Hippocampal formation (tissue), 2 donors: ENCODE data around the gene SKI.
A peak's percentile ranks its signal among the peaks of the same experiment; 100 is the strongest.
"Not testable (repeated sequence)": the region's sequence is repeated elsewhere in the genome, so short reads cannot be mapped to it uniquely, and the experiment has no call there.

Source experiments
- DNase-seq, 2 donors: peaks; one replicate each; lab custom pipeline; 2025; lab: John Stamatoyannopoulos, UW

The SKI gene

DNA sequence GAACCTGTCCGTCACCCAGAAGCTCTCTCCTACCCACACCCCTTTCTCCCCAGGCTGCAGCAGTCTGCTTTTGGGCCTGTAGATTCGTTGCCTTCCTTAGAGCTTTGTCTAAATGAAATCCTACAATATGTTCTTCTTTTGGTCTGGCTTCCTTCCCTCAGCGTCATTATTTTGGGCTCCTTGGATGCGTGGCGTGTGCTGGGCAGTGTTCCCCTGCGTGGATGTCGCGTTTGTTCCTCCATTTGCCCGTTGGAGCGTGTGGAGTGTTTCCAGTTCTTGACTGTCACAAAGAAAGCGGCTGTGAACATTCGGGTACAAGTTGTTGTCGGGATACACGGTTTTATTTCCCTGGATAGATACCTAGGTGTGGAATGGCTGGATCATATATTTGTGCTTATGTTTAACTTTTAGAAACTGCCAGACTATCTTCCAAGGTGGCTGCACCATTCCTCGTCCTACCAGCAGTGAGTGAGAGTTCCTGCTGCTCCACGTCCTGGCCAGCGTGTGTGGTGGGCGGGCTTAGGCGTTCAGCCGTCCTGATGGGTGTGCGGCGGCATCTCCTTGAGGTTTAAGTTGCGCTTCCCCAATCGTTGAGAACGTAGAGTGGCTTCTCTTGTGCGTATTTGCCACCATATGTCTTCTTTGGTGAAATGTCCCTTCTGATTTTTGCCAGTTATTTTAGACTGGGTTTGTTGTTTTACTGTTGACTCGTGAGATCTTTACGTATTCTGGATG lies 31.7 kb downstream of the SKI start:
- peak; percentile 30 to 64 for DNase-seq

DNA sequence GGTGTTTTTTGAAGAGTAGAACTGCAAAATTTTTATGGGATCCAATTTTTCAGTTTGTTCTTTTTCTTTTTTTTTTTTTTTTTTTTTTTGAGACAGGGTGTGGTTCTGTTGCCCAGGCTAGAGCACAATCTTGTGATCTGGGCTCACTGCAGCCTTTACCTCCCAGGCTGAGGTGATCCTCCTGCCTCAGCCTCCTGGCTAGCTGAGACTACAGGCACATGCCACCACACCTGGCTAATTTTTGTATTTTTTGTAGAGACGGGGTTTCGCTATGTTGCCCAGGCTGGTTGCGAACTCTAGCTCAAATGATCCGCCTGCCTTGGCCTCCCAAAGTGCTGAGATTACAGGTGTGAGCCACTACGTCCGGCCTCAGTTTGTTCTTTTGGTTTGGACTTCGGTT lies 32.4 kb downstream of the SKI start:
- DNase-seq: not testable (repeated sequence)

DNA sequence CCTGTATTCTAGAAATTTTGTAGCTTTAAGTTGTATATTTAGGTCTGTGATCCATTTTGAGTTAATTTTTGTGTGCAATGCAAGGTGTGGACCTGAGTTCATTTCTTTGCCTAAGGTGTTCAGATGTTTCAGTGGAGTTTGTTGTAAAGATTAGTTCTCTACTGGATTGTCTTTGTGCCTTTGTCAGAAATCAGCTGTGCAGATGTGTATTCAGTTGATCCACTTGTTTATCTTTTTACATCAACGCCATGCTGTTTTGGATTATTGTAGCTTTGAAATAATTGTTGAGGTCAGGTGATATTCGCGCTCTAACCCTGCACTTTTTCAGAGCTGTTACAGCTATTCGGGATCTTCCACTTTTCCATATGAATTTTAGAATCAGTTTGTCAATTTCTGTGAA lies 32.8 kb downstream of the SKI start:
- no peak for DNase-seq

DNA sequence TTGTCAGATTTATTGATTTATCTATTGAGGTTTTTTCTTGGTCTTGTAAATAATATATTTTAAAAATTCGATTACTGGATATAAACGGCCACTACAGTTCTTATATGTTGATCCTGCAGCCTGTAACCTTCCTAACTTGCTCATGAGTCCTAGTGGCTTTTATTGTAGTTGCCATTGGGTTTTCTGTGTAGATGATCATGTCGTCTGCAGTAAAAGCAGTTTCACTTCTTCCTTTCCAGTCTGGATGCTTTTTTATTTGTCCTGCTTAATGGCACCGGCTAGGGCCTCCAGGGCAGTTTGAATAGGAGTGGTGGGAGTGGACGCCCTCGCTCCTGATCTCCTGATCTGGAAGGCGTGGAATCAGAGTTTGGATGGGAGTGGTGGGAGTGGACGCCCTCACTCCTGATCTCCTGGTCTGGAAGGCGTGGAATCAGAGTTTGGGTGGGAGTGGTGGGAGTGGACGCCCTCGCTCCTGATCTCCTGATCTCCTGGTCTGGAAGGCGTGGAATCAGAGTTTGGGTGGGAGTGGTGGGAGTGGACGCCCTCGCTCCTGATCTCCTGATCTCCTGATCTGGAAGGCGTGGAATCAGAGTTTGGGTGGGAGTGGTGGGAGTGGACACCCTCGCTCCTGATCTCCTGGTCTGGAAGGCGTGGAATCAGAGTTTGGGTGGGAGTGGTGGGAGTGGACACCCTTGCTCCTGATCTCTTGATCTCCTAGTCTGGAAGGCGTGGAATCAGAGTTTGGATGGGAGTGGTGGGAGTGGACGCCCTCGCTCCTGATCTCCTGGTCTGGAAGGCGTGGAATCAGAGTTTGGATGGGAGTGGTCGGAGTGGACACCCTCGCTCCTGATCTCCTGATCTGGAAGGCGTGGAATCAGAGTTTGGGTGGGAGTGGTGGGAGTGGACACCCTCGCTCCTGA lies 33.6 kb downstream of the SKI start:
- not testable (repeated sequence) for DNase-seq

DNA sequence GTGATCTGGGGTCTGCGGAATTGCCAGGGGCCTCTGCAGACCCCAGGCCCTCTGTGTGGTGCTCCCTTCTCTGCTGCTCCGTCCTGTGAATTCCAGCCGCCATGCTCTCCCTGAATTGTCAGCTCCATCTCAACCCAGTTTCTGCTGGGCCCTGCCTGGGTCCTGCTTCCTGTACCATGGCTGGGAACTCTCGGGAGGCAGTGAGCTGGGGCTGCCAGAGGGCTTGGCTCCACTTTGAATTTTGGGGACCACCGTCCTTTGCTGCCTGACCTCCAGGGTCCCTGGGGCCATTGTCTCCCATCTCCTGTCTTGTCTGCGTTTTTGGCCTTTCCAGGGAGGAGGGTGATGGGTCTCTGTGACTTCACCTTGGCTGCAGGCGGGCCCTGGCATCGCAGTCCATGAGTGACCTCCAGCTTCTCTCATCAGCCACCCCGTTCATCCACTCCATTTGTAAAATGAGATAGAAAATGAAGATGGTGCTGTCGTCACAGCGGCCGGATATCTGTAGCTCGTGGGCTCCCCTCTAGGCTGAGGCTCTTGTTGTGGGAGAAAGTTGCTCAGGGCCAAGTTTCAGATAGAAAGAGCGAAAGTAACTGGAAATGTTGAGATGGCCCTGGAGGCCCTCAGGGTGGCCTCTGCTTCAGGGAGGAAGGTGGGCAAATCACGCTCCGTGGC lies 38.3 kb downstream of the SKI start:
- DNase-seq: no peak

DNA sequence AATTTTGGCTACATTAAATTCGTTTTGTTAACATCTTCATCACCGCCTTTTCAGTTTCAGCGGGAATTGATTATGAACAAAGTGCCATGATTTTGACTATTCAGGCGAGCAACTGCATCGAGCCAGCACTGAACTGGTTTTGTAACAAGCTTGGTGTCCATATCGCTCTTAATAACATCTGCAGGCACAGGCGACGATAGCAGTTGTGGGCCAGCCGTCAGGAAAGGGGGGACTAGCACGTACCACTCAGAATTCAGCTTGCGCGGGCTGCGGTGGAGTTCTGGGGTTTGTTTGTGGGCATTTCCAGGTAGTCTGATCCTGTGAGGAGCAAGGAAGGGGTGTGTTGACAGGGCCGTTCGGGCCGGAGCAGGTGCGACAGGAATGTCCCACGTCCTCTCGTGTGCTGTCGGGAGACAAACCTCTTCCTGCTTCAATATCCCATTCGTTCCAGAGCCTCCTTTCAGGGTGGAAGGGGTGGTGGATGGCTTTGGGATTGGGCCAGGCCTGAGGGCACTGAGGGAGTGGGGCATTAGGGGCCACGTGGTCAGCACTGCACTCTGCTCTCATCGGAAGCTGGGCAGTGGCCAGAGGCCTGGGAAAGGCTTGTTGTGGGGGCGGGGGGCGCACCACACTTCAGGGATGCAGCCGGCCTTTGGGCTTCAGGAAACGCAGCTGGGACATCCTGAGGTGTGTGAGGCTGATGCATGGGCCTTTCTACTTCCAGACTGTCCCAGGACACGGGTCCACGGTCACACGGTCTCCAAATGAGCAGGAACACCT lies 39.1 kb downstream of the SKI start:
- peak in 1 of 2 donors; percentile 38 for DNase-seq

DNA sequence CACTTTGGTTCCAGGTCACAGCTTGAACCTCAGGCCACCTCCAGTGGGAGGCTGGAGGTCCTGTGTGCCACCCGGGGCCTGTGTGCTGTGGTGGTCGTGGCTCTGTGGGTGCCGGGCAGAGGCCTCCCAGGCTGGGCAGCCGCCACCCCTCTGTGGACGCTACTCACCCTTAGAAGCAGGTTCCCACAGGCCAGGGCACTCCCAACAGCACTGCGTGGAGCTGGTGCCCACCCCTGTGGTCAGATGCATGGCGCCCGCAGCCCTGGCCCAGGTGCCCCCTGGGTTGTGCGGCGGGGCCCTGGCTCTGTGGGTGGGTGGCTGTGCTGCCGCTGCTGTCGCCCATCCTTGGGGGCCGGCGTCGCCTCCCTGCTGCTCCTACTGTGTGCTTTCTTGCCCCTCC lies 39.7 kb downstream of the SKI start:
- no peak for DNase-seq

DNA sequence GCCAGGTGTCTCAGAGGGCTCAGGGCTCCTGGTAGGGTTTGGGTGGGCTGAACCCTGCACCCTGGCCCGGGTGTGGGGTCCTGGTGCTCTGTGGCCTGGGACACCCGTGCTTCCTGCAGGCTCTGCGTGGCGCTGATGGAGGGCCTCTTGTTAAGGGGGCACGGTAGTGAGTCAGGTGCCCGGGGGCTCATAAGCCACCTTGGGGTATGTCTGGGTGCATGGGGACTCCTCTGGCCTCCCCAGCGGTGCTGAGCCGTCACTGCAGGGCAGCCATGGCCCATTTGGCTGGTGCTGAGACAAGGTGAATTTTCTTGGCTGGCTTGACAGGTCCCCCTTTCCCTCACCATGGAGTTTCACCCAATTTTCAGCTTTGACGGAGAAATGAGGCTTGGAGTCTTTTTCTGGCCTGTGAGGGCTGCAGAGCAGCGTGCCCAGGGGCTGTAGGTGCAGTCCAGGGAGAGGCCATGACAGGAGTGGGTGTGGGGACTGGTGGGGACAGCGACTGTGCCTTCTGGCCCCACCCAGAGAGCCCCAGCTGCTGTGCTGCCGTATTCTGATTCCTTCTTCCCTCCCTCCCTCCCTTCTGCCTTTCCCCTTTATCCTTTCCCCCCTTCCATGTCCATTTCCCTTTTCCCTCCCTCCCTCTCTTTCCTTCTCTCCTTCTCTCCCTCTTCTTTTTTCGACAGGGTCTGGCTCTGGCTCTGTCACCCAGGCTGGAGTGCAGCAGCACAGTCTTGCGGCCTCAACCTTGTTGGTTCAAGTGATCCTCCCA lies 40.4 kb downstream of the SKI start:
- DNase-seq: no peak

DNA sequence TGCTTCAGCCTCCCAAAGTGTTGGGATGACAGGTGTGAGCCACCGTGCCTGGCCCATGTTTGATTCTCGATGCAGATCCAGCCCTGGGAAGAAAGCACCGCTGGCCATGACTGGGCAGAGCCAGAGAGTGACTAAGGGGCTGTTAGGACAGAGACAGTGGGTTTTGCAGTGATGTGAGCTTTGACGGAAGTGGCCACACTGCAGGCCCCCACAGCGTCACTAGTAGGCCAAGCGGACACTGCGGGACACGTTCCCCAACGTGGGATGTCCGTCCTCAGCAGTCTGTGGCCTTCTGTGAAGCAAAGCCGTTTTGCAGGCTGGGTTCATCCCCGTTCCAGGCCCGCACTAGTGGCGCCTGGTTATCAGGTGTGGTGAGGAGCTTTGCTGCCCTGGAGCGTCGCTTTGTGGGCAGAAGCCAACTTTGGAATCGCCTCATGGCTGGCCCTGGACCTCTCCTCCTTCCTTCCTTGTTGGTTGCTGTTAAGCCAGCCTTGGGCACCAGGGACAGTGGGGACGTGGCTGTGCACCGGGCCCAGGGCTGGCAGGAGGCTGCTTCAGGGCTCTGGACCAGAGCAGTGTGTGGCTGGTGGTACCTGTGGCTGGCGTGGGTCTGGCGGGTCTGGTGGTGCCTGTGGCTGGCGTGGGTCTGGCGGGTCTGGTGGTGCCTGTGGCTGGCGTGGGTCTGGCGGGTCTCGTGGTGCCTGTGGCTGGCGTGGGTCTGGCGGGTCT lies 41.2 kb downstream of the SKI start:
- DNase-seq: no peak

DNA sequence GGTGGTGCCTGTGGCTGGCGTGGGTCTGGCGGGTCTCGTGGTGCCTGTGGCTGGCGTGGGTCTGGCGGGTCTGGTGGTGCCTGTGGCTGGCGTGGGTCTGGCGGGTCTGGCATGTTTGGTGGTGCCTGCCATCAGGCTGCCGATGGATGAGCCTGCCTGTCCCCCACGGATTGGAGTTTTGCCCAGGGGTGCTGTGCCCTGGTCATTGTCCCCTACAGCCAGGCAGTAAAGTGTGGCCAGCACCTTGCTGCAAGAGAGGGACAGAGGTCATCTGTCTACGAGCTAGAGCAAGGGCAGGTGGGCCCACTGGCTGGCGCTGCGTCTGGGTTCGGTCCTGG lies 41.8 kb downstream of the SKI start:
- DNase-seq: no peak

DNA sequence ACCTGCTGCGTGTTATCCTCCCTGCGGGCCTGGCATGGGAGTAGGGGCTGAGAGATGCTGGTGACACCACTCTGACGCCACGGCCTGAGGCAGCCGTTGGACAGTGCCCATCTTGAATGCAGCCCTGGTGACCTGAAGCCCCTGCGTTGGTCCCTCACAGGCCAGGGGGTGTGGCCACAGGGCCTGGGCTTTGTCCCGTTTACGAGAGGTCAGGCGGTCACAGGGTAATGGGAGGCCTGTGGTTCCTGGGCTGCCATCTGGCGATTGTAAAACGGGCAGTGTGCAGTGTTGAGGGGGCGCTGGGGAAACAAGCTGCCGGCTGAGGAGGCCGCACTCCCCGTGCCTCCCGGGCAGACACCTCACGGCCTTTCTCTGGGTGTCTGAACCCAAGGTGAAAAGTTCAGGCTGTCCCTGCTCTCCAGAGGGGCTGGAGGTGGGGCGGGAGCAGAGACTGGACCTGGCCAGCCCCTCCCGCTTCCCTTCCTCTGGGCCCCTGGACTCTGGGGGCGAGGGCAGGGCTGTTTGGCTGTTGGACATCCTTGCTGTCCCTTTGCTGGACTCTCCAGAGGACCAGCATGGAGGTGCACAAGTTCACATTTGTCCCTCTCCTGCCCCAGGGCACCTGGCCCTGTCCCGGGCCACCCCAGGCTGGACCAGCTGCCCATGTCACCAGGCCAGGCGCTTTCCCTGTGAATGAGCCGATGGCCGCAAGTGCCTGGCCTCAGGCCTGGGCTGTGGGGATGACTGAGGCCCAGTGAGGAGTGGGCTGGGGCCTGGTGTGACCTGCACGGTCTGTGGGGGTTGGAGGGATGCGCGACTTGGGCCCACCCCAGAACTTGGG lies 42.4 kb downstream of the SKI start:
- no peak for DNase-seq

DNA sequence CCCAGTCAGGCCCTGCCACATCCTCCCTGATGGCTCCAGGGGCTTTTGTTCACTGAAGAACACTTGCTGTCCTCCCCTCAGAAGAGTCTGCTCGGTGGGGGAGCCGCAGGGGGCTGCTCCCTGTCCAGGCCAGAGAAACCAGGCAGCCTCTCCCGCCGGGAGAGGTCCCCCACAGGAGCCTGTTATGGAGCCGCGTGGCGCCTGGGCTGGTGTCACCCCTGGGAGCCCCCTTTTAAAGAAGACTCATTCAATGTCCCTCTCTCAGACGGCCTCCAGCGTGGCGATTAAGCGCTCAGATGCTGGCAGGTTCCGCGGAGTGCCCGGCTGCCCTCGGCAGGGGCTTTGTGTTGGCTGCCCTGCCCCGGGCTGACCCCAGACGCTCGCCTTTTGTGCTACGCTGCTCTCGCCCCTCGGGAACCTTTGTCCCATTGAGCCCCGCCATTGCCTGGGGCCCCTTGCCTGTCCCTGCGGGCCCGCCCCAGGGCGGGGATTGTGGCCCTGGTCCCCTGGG lies 43.1 kb downstream of the SKI start:
- DNase-seq: no peak

DNA sequence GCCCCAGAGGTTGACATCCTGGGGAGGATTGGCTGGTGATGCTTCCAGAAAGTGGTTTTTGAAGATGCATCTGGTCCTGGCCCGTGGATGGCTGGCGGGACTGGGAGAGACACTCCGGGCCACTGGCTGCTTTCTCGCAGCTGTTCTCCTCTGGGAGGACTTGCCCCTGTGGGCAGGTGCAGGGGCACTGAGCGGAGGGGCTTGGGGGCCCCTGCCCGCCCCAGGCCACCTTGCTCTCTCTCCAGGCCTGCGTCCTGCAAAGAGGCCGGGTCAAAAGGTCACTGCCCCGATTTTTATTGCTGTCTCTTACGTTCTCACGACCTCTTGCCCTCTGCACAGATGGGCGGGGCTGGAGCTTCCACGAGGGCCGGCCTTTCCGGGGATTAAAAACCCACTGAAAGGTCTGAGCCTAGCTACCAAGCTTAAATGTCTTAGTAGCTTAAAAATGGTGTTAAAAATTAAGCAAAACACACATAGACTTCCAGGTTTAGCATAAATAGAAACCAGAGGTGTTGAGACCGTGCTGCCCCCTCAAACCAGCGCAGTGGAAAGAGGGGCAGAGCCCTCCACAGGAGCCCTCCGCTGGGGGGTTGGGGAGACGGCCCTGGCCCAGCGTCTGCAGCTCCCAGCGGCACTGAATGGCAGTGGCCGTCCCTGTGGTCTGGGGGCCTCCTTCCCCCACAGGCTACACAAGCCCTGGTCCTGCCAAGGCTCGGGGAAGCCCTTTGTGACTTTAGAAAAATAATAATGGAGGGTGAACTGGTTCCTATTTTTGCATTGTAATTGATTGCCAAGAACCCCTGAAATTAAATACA lies 43.9 kb downstream of the SKI start:
- no peak for DNase-seq

DNA sequence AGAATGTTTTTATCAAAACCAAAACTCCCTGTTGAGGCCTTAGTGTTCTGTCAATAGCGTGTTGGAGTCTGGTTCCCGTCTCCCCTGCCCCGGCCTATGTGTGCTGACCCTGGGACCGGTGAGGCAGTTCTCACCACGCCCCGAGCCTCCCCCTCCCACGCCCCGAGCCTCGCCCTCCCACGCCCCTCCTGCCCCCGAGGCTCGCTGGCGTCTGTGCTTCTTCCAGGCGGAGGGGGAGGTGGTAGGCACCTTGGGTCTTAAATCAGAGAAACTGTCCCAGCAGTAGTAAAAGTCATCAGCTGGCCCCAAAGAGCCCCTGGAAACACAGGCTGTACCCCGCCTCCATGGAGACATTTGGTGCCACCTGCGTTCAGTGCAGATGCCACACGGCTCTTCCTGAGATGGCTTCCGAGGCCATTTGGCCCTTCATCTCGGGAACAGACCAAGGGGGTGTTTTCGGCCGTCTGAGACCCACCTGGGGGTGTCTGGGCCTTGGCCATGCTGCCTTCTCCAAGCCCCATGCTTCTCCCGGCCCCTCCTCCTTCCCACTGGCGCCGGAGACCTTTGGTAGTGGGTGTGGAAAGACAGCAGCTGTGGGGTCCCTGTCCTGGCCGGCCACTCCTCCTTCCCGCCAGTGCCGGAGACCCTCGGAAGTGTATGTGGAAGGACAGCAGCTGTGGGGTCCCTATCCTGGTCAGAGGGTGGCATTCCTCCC lies 44.7 kb downstream of the SKI start:
- no peak for DNase-seq

DNA sequence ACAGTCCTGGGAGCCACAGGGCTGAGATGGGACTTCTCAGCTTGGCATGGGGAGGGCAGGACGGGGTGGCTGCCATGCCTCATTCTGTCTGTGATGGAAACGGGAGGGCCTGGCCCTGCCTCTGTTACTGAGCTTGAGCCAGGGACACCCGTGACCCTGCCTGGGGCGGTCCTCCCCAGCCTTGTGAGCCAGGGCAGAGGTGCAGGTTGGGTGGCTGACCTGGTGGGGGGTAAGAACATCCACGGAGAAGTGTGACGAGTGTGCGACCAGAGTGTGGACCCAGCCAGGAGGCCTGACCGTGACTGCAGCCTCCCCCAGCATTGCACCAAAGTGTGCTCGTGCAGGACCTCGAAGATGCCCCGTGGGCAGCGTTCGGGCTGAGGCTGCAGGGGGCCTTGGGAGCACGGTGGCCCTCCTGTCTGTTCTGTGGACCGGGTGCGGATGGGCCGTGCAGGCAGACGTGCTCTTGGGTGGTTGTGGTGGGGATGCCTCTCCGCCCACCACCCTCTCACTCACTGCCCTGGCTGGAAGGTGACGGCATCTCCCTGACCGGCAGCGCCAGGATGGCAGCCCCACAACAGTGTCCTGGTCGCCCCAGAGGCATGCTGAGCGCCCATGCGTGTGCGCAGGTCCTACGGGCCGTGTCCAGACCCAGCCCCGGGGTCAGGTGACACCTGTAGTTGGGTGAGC lies 45.4 kb downstream of the SKI start:
- DNase-seq: no peak

DNA sequence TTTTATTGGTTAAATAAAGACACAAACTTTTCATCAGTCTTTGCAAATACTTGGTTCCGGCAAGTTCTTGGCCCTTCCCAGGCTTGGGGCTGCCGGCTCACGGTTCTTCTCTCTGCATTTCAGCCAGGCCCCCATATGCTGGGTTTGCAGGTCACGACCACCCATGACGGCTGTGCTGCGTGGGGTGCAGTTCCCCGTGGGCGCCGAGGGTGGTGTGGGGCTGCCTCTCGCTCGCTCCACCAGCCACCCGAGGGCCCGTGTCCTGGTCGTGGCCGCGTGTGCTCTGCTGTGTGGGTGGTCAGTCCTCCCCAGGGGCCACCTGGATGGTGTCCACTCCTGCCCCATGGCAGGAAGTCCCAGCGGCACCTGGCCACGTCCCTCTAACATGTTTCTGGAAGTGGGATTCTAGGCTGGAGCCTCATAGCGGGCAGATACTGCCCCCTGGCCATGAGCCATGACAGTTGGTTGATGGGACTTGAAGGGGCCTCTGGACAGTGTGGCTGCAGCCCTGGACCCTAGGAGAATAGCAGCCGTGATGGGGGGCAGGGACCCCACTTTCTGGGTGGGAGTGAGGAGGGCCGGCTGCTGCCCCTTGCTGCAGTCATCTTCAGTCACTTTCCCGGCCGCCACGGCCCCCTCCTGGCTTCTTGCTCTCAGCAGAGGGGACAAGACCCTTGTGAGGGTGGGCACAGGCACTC lies 46.3 kb downstream of the SKI start:
- DNase-seq: no peak
